Measurements from ENCODE around the gene GIGYF2.

GRCh38 chr2:232838406-232838874 lies 141.3 kb downstream of the GIGYF2 start:
- TF ChIP-seq POLR2AphosphoS5 (IDR thresholded peaks at IDR 0.05) = no peak
- no peak for TF ChIP-seq CTCF (IDR thresholded peaks at IDR 0.05)

Data from prostate gland (tissue), 2 donors.